Activated naive CD8-positive, alpha-beta T cell treated with anti-CD3 and anti-CD28 coated beads for 36 hours (primary cell): ENCODE results near the gene CISD2. TPM values are rescaled to one million over a fixed set of nuclear protein-coding genes. Genes with fewer than 3 reads are reported as not detected.
"Not testable (repeated sequence)": the region's sequence is repeated elsewhere in the genome, so short reads cannot be mapped to it uniquely, and the experiment has no call there.

Experiments used
- DNase-seq: peaks from one replicate; pipeline ENCODE4 v3.0.0; 2021
- H3K27ac Mint-ChIP-seq: one replicate; pipeline ENCODE4 v1.8.0; 2022; ENCODE audit warnings: mild to moderate bottlenecking, moderate library complexity, mixed read lengths
- H3K27me3 Mint-ChIP-seq: one replicate; pipeline ENCODE4 v1.8.0; 2022; ENCODE audit warnings: mild to moderate bottlenecking, mixed read lengths
- H3K36me3 Mint-ChIP-seq: one replicate; pipeline ENCODE4 v1.8.0; 2021; ENCODE audit warnings: mild to moderate bottlenecking, mixed read lengths
- H3K4me1 Mint-ChIP-seq: one replicate; pipeline ENCODE4 v1.8.0; 2021; ENCODE audit warnings: mixed read lengths
- H3K4me3 Mint-ChIP-seq: one replicate; pipeline ENCODE4 v1.8.0; 2022; ENCODE audit warnings: mild to moderate bottlenecking, moderate library complexity, mixed read lengths
- H3K9me3 Mint-ChIP-seq: one replicate; pipeline ENCODE4 v1.8.0; 2022; ENCODE audit warnings: mixed read lengths
- total RNA-seq, 2 experiments: library from RNA; stranded (reverse); gene quantifications; one replicate each; pipeline ENCODE4 v1.2.3, GENCODE V29; 2021

The CISD2 gene
- total RNA-seq, 2 experiments from 2014 or later = 41.5 to 41.8 TPM

DNA sequence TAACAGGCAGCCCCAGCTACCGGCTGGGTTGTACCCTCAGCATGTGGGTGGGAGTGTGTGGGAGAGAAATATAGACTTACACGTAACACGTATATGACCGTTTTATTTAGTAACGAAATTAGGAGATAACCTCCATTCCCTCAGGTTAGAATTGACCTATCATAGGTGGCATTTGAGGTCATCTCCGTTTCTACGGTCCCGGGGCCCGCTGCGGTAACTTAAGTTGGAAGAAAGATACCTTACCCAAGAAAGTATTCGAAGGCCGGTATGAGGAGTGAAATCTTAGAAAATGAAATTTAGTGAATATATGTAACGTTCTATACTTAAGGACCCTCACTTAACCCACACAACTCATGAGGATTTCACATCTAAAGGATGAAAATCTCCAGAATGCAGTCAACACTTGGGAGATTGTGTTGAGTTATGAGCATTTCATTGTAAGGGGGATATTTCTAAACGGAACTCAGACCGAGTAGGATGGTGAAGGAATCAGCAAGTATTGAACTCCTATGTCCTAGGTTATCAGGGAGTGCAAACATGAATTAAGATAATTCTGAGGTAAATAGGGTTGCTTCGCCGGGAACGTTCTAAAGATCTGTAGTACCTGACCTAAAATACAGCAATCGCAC lies 891 bp downstream of the CISD2 start:
- no peaks in the 10 kb centered on the region for H3K9me3 Mint-ChIP-seq
- no peaks in the 10 kb centered on the region for H3K27me3 Mint-ChIP-seq
- H3K36me3 Mint-ChIP-seq = peaks cover 56% of the 10 kb centered on the region
- H3K4me1 Mint-ChIP-seq = peaks cover 52% of the 10 kb centered on the region
- H3K27ac Mint-ChIP-seq = peak overlapping the region; percentile 100
- peak overlapping the region; percentile 98 for H3K4me3 Mint-ChIP-seq
- DNase-seq = no peak

GRCh38 chr4:102871772-102872171 lies 3.0 kb downstream of the CISD2 start:
- Mint-ChIP-seq H3K27me3 (no peaks in the 10 kb centered on the region), H3K4me1 (peaks cover 39% of the 10 kb centered on the region), H3K27ac (no peak overlapping the region), H3K4me3 (peak overlapping the region; percentile 4), H3K9me3 (peaks cover 3% of the 10 kb centered on the region), H3K36me3 (peaks cover 61% of the 10 kb centered on the region)
- no peak for DNase-seq

GRCh38 chr4:102877477-102878106 lies 8.8 kb downstream of the CISD2 start:
- not testable (repeated sequence) for H3K27ac Mint-ChIP-seq, H3K9me3 Mint-ChIP-seq, H3K27me3 Mint-ChIP-seq, H3K4me3 Mint-ChIP-seq, DNase-seq
- peaks cover 70% of the 10 kb centered on the region for H3K36me3 Mint-ChIP-seq
- H3K4me1 Mint-ChIP-seq = peaks cover 19% of the 10 kb centered on the region

DNA sequence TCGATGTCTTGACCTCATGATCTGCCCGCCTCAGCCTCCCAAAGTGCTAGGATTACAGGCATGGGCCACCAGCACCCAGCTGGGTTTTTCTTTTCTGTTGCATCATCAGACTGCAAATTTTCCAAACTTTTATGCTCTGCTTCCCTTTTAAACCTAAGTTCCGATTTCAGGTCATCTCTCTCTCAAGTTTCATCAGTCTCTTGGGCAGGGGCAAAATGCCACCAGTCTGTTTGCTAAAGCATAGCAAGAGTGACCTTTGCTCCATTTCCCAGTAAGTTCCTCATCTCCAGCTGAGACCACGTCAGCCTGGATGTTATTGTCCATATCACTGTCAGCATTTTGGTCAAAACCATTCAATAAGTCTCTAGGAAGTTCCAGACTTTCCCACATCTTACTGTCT lies 9.6 kb downstream of the CISD2 start:
- H3K4me1 Mint-ChIP-seq = peaks cover 17% of the 10 kb centered on the region
- peaks cover 68% of the 10 kb centered on the region for H3K36me3 Mint-ChIP-seq
- H3K27ac Mint-ChIP-seq, H3K9me3 Mint-ChIP-seq, DNase-seq, H3K4me3 Mint-ChIP-seq, H3K27me3 Mint-ChIP-seq: not testable (repeated sequence)

- Mint-ChIP-seq H3K9me3 (peaks cover 7% of the 10 kb centered on the region), H3K36me3 (peaks cover 63% of the 10 kb centered on the region), H3K27ac (no peak overlapping the region), H3K4me1 (peaks cover 16% of the 10 kb centered on the region), H3K27me3 (no peaks in the 10 kb centered on the region), H3K4me3 (no peak overlapping the region)
- DNase-seq = no peak
Observed at GRCh38 chr4:102878901-102879300, 10.1 kb downstream of the CISD2 start.

GRCh38 chr4:102881343-102881742 lies 12.6 kb downstream of the CISD2 start:
- no peak for DNase-seq
- H3K36me3 Mint-ChIP-seq = peaks cover 46% of the 10 kb centered on the region
- H3K4me3 Mint-ChIP-seq = no peak overlapping the region
- H3K27me3 Mint-ChIP-seq = no peaks in the 10 kb centered on the region
- peaks cover 7% of the 10 kb centered on the region for H3K9me3 Mint-ChIP-seq
- no peak overlapping the region for H3K27ac Mint-ChIP-seq
- peaks cover 6% of the 10 kb centered on the region for H3K4me1 Mint-ChIP-seq

DNA sequence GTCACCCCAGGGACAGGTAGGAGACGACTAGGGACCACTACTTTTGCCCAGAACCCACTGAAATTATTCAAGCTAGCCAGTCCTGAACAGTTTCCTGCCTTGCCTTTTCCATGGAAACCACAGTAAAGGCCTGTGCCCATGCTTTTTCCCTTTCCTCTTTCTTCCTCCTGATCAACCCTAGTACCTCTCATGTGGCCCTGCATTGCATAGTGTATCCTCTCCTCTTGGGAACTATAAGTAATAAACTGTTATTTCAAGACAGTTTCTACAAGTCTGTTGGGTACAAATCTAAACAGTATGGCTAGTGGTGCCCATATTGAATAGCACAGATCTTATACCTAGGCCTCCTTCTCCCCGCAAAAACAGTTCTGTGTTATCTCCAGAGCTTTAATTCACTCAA lies 14.5 kb downstream of the CISD2 start:
- Mint-ChIP-seq H3K36me3 (peaks cover 28% of the 10 kb centered on the region), H3K9me3 (no peaks in the 10 kb centered on the region), H3K4me3 (no peak overlapping the region), H3K27me3 (no peaks in the 10 kb centered on the region), H3K4me1 (peaks cover 6% of the 10 kb centered on the region), H3K27ac (no peak overlapping the region)
- DNase-seq = no peak

DNA sequence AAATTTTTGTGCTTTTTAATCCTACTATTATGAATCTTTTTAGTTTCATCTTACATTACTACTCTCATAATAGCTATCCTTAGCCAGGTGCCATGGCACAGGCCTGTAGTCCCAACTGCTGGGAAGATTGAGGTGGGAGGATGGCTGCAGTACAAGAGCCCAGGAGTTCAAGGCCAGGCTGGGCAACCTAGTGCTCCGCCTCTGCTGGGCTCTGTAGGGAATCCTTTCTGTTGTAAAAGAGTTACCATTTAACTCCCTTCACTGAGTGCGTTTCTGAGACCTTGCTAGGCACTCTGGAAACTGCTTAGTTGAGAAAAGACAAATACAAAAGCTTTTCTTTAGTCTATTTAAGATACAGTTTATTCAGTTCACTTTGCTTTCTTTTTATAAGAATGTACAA lies 19.8 kb downstream of the CISD2 start:
- H3K27me3 Mint-ChIP-seq, H3K36me3 Mint-ChIP-seq, H3K4me3 Mint-ChIP-seq, H3K27ac Mint-ChIP-seq, H3K9me3 Mint-ChIP-seq, H3K4me1 Mint-ChIP-seq, DNase-seq: not testable (repeated sequence)

DNA sequence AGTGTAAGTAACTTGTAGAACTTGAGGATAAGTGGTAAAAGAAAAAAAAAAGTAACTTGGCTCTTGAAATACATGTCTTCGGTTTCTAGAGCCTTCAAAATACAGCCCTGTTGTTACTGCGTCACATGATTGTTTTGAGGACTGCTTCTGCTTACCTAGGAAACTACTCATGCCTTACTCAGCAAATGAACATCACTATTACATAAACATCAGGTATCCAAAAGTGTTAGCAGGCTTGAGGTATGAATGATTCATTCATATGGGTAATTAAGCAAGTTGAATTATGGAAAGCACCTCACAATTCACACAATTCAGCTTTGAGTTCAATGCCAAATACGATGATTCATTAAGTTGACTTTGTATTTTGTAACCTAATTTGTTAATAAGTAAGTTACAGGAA lies 21.1 kb downstream of the CISD2 start:
- not testable (repeated sequence) for H3K27ac Mint-ChIP-seq, H3K4me3 Mint-ChIP-seq

GRCh38 chr4:102896547-102896946 lies 27.8 kb downstream of the CISD2 start:
- not testable (repeated sequence) for H3K27me3 Mint-ChIP-seq, H3K9me3 Mint-ChIP-seq, H3K4me1 Mint-ChIP-seq, H3K36me3 Mint-ChIP-seq, H3K4me3 Mint-ChIP-seq
- DNase-seq = peak; percentile 2
- peak overlapping the region; percentile 29 for H3K27ac Mint-ChIP-seq

More for the DNA sequence above, 21.1 kb downstream of the CISD2 start:
- H3K9me3 Mint-ChIP-seq, H3K27me3 Mint-ChIP-seq, H3K4me1 Mint-ChIP-seq, H3K36me3 Mint-ChIP-seq, DNase-seq: not testable (repeated sequence)

DNA sequence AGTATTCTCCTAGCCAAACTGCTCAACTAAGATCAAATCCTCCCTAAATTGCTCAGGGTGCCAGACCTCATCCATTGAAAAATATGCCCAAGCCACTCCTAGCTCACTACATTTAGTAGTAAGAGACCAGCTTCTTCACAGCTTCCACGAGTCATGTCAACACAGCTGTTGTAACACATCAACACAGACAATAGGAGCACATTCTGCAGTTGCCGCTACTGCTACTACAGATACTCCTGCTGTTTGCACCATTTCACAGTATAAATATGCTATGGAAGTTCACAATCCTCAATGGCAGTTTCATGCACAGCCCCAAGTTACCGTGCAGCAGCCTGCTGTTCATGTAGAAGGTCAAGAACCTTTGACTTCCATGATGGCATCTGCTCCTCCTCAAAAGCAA lies 28.8 kb downstream of the CISD2 start:
- not testable (repeated sequence) for H3K4me1 Mint-ChIP-seq

GRCh38 chr4:102901804-102902203 lies 33.0 kb downstream of the CISD2 start:
- no peak overlapping the region for H3K27ac Mint-ChIP-seq
- no peak for DNase-seq
- H3K4me1 Mint-ChIP-seq = peaks cover under 1% of the 10 kb centered on the region
- no peak overlapping the region for H3K4me3 Mint-ChIP-seq
- no peaks in the 10 kb centered on the region for H3K36me3 Mint-ChIP-seq
- no peaks in the 10 kb centered on the region for H3K9me3 Mint-ChIP-seq
- H3K27me3 Mint-ChIP-seq = no peaks in the 10 kb centered on the region

More for the DNA sequence above, 28.8 kb downstream of the CISD2 start:
- not testable (repeated sequence) for H3K36me3 Mint-ChIP-seq, DNase-seq, H3K9me3 Mint-ChIP-seq, H3K27ac Mint-ChIP-seq, H3K4me3 Mint-ChIP-seq, H3K27me3 Mint-ChIP-seq

- no peak for DNase-seq
- H3K4me1 Mint-ChIP-seq = no peaks in the 10 kb centered on the region
- H3K9me3 Mint-ChIP-seq = peaks cover 28% of the 10 kb centered on the region
- no peak overlapping the region for H3K4me3 Mint-ChIP-seq
- no peak overlapping the region for H3K27ac Mint-ChIP-seq
- no peaks in the 10 kb centered on the region for H3K27me3 Mint-ChIP-seq
- H3K36me3 Mint-ChIP-seq = peaks cover 47% of the 10 kb centered on the region
Observed at GRCh38 chr4:102918859-102919258, 50.1 kb downstream of the CISD2 start.

- not testable (repeated sequence) for H3K4me1 Mint-ChIP-seq, H3K4me3 Mint-ChIP-seq, H3K27ac Mint-ChIP-seq, H3K27me3 Mint-ChIP-seq, DNase-seq
- Mint-ChIP-seq H3K9me3 (peaks cover 24% of the 10 kb centered on the region), H3K36me3 (peaks cover 41% of the 10 kb centered on the region)
Observed at GRCh38 chr4:102919697-102920096, 50.9 kb downstream of the CISD2 start.

- H3K36me3 Mint-ChIP-seq = peaks cover 2% of the 10 kb centered on the region
- no peak overlapping the region for H3K27ac Mint-ChIP-seq
- no peaks in the 10 kb centered on the region for H3K27me3 Mint-ChIP-seq
- no peaks in the 10 kb centered on the region for H3K4me1 Mint-ChIP-seq
- H3K4me3 Mint-ChIP-seq = no peak overlapping the region
- no peak for DNase-seq
- H3K9me3 Mint-ChIP-seq = peaks cover 1% of the 10 kb centered on the region
Observed at GRCh38 chr4:102935716-102936115, 66.9 kb downstream of the CISD2 start.

DNA sequence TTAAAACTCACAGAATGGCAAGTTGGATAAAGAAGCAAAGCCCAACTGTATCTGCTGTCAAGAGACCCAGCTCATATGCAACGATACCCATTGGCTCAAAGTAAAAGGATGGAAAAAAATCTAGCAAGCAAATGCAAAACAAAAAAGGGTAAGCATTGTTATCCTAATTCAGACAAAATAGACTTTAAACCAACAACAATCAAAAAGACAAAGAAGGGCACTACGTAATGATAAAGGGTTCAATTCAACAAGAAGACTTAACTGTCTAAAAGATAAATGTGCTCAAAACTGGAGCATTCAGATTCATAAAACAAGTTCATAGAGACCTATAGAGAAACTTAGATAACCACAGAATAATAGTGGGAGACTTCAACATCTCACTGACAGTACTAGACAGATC lies 69.3 kb downstream of the CISD2 start:
- H3K9me3 Mint-ChIP-seq = peaks cover 11% of the 10 kb centered on the region
- H3K27me3 Mint-ChIP-seq, H3K27ac Mint-ChIP-seq, DNase-seq, H3K4me1 Mint-ChIP-seq, H3K4me3 Mint-ChIP-seq: not testable (repeated sequence)
- H3K36me3 Mint-ChIP-seq = peaks cover 16% of the 10 kb centered on the region
